Sigmoid colon (tissue), 7 donors: ENCODE results near the gene NOX3. TPM values are rescaled to one million over a fixed set of nuclear protein-coding genes. Genes with fewer than 3 reads are reported as not detected.

ENCODE experiments used
- DNase-seq: peaks from one replicate; pipeline ENCODE4 v3.0.0-alpha.2; 2019
- H3K27ac ChIP-seq, 4 donors: fragments of 200-600 bp; sonication (generic); one replicate each; pipeline ENCODE4 v1.5.1; 2016 to 2019; ENCODE audit warnings: mild to moderate bottlenecking in 1 of 4
- H3K27me3 ChIP-seq, 3 donors: fragments of 200-600 bp; sonication (generic); one replicate each; pipeline ENCODE4 v1.5.1; 2019; ENCODE audit warnings: mild to moderate bottlenecking in 1 of 3
- H3K36me3 ChIP-seq, 4 donors: fragments of 200-600 bp; sonication (generic); one replicate each; pipeline ENCODE4 v1.5.1; 2016 to 2019
- H3K4me1 ChIP-seq, 4 donors: fragments of 200-600 bp; sonication (generic); one replicate each; pipeline ENCODE4 v1.5.1; 2017 to 2019
- H3K4me3 ChIP-seq, 4 donors: fragments of 200-600 bp; sonication (generic); one replicate each; pipeline ENCODE4 v1.5.1; 2017 to 2019; ENCODE audit warnings: mild to moderate bottlenecking in 2 of 4, moderate library complexity in 1 of 4
- H3K9me3 ChIP-seq, 4 donors: fragments of 200-600 bp in 3 of 4; sonication (generic) in 3 of 4; one replicate each; pipeline versions ENCODE4 v1.5.1 to v1.6.1; 2013 to 2019
- EP300 ChIP-seq, 4 donors: sonication (generic); formaldehyde crosslinking; IDR thresholded peaks; one replicate each; pipeline ENCODE4 v1.6.1; 2017; ENCODE audit warnings: antibody characterized with exemption in 4 of 4
- POLR2A ChIP-seq, 2 donors: fragments of 450-650 bp; IDR thresholded peaks; one replicate each; pipeline ENCODE4 v1.6.1; 2016; ENCODE audit warnings: antibody characterized with exemption in 2 of 2, mild to moderate bottlenecking in 2 of 2, moderate library complexity in 2 of 2
- POLR2AphosphoS5 ChIP-seq, 4 donors: sonication (generic); formaldehyde crosslinking; IDR thresholded peaks; one replicate each; pipeline ENCODE4 v1.6.1; 2017; ENCODE audit warnings: antibody characterized with exemption in 4 of 4
- WGBS, 2 donors: extraction: QIAGEN DNeasy Blood & Tissue Kit; methylation state at CpG; one replicate each; pipeline ENCODE4 v1.1.7; 2013; 5-methylcytosine and 5-hydroxymethylcytosine counted together
- intact Hi-C: fragments of 100-400 bp; cut with DNase I; formaldehyde crosslinking; loops from one replicate; pipeline ENCODE4 v1.15.1; 2023
- polyA plus RNA-seq, 3 donors: library from polyadenylated mRNA; stranded (reverse); fragments of 200-250 nt; gene quantifications; one replicate each; pipeline ENCODE4 v1.2.3, GENCODE V29; 2013
- total RNA-seq, 4 donors: library from RNA; depleted of rRNA; stranded (reverse); fragments of >200 nt; gene quantifications; one replicate each; pipeline ENCODE4 v1.1.0, GENCODE V29; 2016
- TF ChIP-seq, protein P1 (sequence below), 4 experiments: fragments of 450-650 bp in 3 of 4; fragments of 200-600 bp in 1 of 4; IDR thresholded peaks; one replicate each; pipeline ENCODE4 v1.5.1; 2016 to 2019; ENCODE audit warnings: antibody characterized with exemption in 4 of 4, mild to moderate bottlenecking in 3 of 4, moderate library complexity in 2 of 4
- donor health status: healthy with polysubstance abuse.
- donor health status: Bipolar disorder and iron deficiency.
- donor health status: healthy.

NOX3 gene
- total and polyA plus RNA-seq, 7 donors, result not detected

DNA sequence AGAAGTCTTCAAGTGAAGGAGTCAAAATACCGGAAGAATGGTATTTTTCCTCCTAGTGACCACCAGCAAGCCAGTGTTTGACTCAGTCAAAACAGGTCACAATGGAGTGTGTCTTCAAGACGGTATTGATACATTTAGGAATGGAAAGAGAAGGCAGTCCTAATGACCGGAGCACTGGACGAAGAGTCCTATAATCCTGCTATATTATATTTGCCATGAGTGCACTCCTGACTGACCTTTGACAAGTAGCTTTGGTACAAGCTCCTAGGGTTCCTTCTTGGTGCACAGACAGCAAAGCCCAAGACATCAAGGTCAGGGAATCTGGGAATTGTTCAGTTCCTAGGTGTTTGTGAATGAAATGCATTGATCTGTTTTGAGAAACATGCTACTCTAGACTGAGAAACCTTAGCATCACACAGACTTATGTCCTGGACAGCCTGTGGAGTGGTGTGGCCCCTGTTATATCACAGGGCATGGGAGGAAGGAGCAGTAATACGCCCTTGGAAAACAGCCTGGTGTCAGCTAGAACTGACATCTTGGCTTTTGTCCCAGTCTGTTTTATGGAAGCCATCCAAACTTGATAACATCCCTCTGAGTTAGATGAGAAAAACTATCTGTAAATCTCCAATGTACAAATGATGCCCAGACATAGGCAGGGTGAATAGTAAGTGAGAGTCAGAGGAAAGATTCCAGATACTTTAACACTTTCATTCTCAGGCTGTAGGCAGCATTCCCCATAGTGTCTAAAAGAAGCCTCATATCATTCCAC lies 18.5 kb downstream of the NOX3 start:
- no peaks in the 10 kb centered on the region for H3K27me3 ChIP-seq
- no peaks in the 10 kb centered on the region for H3K36me3 ChIP-seq
- intact Hi-C loops, result no loop called here
- peaks cover 0 to 13% (median 7%) of the 10 kb centered on the region in 4 donors for H3K4me1 ChIP-seq
- 44 to 81% methylated on average over 5 of the region's 5 CpGs for WGBS, 2 donors
- H3K27ac ChIP-seq, result no peak overlapping the region
- no peak for TF ChIP-seq EP300 (IDR thresholded peaks at IDR 0.05)
- no peak for TF ChIP-seq POLR2AphosphoS5 (IDR thresholded peaks at IDR 0.05)
- no peak for TF ChIP-seq POLR2A (IDR thresholded peaks at IDR 0.05)
- TF ChIP-seq, protein P1, sequence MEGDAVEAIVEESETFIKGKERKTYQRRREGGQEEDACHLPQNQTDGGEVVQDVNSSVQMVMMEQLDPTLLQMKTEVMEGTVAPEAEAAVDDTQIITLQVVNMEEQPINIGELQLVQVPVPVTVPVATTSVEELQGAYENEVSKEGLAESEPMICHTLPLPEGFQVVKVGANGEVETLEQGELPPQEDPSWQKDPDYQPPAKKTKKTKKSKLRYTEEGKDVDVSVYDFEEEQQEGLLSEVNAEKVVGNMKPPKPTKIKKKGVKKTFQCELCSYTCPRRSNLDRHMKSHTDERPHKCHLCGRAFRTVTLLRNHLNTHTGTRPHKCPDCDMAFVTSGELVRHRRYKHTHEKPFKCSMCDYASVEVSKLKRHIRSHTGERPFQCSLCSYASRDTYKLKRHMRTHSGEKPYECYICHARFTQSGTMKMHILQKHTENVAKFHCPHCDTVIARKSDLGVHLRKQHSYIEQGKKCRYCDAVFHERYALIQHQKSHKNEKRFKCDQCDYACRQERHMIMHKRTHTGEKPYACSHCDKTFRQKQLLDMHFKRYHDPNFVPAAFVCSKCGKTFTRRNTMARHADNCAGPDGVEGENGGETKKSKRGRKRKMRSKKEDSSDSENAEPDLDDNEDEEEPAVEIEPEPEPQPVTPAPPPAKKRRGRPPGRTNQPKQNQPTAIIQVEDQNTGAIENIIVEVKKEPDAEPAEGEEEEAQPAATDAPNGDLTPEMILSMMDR (IDR thresholded peaks at IDR 0.05), result no peak
- DNase-seq, result no peak
- no peak overlapping the region for H3K4me3 ChIP-seq
- no peaks in the 10 kb centered on the region for H3K9me3 ChIP-seq

DNA sequence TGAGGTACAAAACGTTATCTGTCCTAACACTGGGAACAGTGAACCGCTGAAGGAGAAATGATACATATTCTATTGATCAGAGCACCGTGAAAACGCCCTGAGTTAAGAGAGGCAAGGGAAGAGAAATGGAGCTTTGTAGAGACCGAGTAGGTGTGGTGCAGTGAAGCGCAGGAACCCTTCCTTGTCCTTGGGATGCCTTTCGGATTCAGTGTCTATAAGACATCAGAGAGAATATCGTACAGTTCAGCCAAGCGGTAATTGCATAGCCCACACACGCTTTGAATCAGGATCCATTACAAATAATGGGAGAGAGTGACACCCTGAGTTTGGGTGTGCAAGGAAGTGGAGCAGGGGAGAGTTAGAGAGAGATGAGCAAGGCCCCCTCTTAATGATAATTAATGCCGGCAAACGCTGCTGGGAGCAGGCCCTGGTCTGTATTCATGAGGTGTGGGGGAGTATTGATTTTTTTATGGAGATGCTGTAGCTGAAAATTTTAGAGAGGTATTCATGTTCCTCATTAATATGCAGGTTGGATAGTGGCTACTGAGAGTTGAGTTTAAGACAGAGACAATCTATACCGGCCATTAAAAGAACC lies 20.7 kb downstream of the NOX3 start:
- no peaks in the 10 kb centered on the region for H3K9me3 ChIP-seq
- no peaks in the 10 kb centered on the region for H3K36me3 ChIP-seq
- intact Hi-C loops, result no loop called here
- DNase-seq, result no peak
- no peak overlapping the region for H3K4me3 ChIP-seq
- TF ChIP-seq EP300 (IDR thresholded peaks at IDR 0.05), result no peak
- TF ChIP-seq POLR2A (IDR thresholded peaks at IDR 0.05), result no peak
- TF ChIP-seq, protein P1 (IDR thresholded peaks at IDR 0.05), result no peak
- no peak for TF ChIP-seq POLR2AphosphoS5 (IDR thresholded peaks at IDR 0.05)
- 95 to 96% methylated on average over 13 of the region's 13 CpGs for WGBS, 2 donors
- H3K27me3 ChIP-seq, result no peaks in the 10 kb centered on the region
- no peak overlapping the region for H3K27ac ChIP-seq
- H3K4me1 ChIP-seq, result peaks cover 0 to 13% (median 7%) of the 10 kb centered on the region in 4 donors

DNA sequence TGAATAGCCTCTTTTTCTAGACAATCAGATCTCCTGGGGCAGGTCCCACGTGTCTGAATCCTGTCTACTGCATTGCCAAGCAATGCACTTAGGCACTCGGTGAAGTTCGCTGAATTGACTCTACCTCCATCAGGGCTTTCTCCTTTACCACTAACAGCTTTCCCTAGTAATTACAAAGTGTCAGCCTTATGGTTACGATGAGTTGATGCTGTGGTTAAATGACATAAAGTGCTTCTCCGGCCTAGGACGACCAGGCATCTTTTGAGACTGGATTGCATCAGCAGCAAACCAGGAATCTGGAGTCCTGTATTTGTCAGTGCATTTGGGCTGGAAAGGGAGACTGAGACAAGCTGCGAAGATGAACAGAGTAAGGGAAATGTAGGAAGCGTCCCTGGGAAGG lies 21.5 kb downstream of the NOX3 start:
- 79% methylated on average over 8 of the region's 8 CpGs for WGBS, 2 donors
- peaks cover 0 to 13% (median 7%) of the 10 kb centered on the region in 4 donors for H3K4me1 ChIP-seq
- H3K27ac ChIP-seq, result no peak overlapping the region
- no peak overlapping the region for H3K4me3 ChIP-seq
- DNase-seq, result no peak
- intact Hi-C loops, result no loop called here
- no peaks in the 10 kb centered on the region for H3K36me3 ChIP-seq
- no peaks in the 10 kb centered on the region for H3K9me3 ChIP-seq
- H3K27me3 ChIP-seq, result no peaks in the 10 kb centered on the region
- TF ChIP-seq POLR2A (IDR thresholded peaks at IDR 0.05) (no peak), POLR2AphosphoS5 (IDR thresholded peaks at IDR 0.05) (no peak), EP300 (IDR thresholded peaks at IDR 0.05) (no peak)
- TF ChIP-seq, protein P1 (IDR thresholded peaks at IDR 0.05), result no peak

DNA sequence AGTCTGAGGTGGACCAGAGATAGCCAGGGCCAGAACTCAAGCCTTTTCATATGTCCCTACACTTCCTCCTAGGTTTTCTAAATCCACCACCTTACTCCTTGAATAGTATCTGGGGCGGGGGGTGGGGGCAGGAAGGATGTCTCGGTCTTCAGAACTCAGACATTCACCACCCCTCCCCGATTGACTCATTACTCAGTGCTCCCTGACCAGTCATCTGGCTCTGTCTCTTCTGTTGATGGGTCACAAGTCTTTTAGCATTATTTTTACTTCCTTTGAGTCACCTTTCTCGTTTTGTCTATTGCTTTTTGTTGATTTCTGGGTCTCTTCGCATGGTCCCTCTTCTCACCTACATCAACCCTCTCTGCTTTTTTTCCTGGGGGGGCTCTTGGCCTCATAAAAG lies 23.3 kb downstream of the NOX3 start:
- intact Hi-C loops, result no loop called here
- Histone ChIP-seq H3K27ac (no peak overlapping the region), H3K4me1 (peaks cover 0 to 8% (median 4%) of the 10 kb centered on the region in 4 donors), H3K4me3 (no peak overlapping the region), H3K36me3 (no peaks in the 10 kb centered on the region), H3K27me3 (no peaks in the 10 kb centered on the region), H3K9me3 (no peaks in the 10 kb centered on the region)
- TF ChIP-seq POLR2A (IDR thresholded peaks at IDR 0.05) (no peak), POLR2AphosphoS5 (IDR thresholded peaks at IDR 0.05) (no peak), EP300 (IDR thresholded peaks at IDR 0.05) (no peak)
- TF ChIP-seq, protein P1 (IDR thresholded peaks at IDR 0.05), result no peak
- WGBS, 2 donors, result 87 to 89% methylated on average over 5 of the region's 5 CpGs
- DNase-seq, result no peak
